ENCODE measurements around the gene TCOF1. TPM values are rescaled to one million over a fixed set of nuclear protein-coding genes. Genes with fewer than 3 reads are reported as not detected.
A peak's percentile ranks its signal among the peaks of the same experiment; 100 is the strongest.

Gene TCOF1
- total and polyA plus RNA-seq, 2 donors (not counting 1 experiment from before 2014, with no cell fraction given): 30.9 to 62.4 TPM

DNA sequence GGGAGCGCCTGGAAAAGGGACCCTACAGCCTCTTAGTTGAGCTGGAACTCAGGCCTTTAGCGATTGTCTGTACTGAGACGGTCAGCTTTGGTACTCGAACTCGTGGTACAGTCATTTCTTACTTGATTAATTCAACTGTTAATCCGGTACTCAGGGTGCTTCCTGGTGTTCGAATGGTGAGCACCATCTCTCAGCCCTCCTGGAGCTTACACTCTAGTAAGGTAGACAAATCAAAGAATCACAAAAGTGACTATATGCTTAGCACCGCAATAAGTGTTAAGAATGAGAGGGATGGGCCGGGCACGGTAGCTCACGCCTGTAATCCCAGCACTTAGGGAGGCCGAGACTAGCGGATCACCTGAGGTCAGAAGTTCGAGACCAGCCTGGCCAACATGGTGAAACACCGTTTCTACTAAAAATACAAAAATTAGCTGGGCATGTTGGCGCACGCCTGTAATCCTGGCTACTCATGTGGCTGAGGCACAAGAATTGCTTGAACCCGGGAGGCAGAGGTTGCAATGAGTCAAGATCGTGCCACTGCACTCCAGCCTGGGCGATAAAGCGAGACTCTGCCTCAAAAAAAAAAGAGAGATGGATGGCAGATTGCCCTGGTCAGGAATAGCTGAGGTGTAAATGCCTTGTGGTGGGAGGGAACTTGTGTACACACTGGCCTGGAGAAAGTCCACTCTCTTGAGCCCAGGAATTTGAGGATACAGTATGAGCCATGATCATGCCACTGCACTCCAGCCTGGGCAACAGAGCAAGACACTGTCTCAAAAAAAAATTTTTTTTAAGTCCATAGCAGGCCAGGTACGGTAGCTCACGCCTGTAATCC is 981 bp downstream of the TCOF1 start:
- Histone ChIP-seq H3K36me3 (replicated peaks in 1 of 2; ENCODE audit: control extremely low read depth in 1 of 2, control insufficient read depth in 1 of 2, extremely low read depth in 1 of 2, insufficient read depth in 2 of 2, low read length in 1 of 2) (peaks cover 0 to 30% of the 10 kb centered on the region in 2 experiments), H4K20me1 (ENCODE audit: control insufficient read depth, insufficient read depth, low read length, poor library complexity, severe bottlenecking) (peaks cover 50% of the 10 kb centered on the region), H3K27me3 (replicated peaks in 1 of 4; ENCODE audit: control extremely low read depth in 1 of 4, control insufficient read depth in 3 of 4, insufficient read depth in 4 of 4, low read length in 3 of 4) (no peaks in the 10 kb centered on the region), H3K9me3 (ENCODE audit: control extremely low read depth in 1 of 3, control insufficient read depth in 2 of 3, insufficient read depth in 1 of 3, low read length in 2 of 3) (no peaks in the 10 kb centered on the region), H2AFZ (ENCODE audit: insufficient read depth, low read depth, low read length, poor library complexity, severe bottlenecking) (peak overlapping the region; percentile 79), H3K4me2 (replicated peaks; ENCODE audit: low read depth, low read length, poor library complexity, severe bottlenecking) (peak overlapping the region; percentile 95), H3K4me1 (ENCODE audit: control insufficient read depth in 2 of 2, insufficient read depth in 2 of 2, low read length in 2 of 2) (peaks cover 37 to 58% of the 10 kb centered on the region in 2 donors), H3K79me2 (ENCODE audit: control insufficient read depth, insufficient read depth, low read length) (peaks cover 53% of the 10 kb centered on the region), H3K9ac (ENCODE audit: low read length) (peak overlapping the region; percentile 89), H3K4me3 (ENCODE audit: control extremely low read depth in 1 of 5, extremely low read depth in 1 of 5, insufficient read depth in 1 of 5, low read depth in 2 of 5, low read length in 4 of 5) (peak overlapping the region; percentile 53 to 77 (median 69)), H3K27ac (ENCODE audit: low read length in 2 of 2) (peak overlapping the region in 1 of 2 donors; percentile 68)
- 76% methylated on average over 20 of the region's 23 CpGs for WGBS (ENCODE audit: insufficient coverage)
- H3K4me3 Mint-ChIP-seq: peak overlapping the region; percentile 90
- DNase-seq: no peak
- H3K27ac Mint-ChIP-seq: peak overlapping the region; percentile 81
- H3K27me3 Mint-ChIP-seq: no peaks in the 10 kb centered on the region
- H3K4me1 Mint-ChIP-seq: peaks cover 54% of the 10 kb centered on the region
- CTCF ChIA-PET: interaction anchor here (1.0 to 1.2 kb wide), 2 partner anchors 41 to 52 kb away, joined by 3 read pairs; no protein-coding TSS in a partner anchor
- no peaks in the 10 kb centered on the region for H3K9me3 Mint-ChIP-seq (ENCODE audit: insufficient read depth)
- POLR2A ChIA-PET: interaction anchor here (1.1 to 1.2 kb wide), 4 partner anchors 52 to 128 kb away, joined by 3 to 5 read pairs (median 4); partner anchors contain the start of gene RPS14
- intact Hi-C loops (cut with micrococcal nuclease): loop anchor here (10.0 kb wide), 1 partner anchor 206 kb away; no protein-coding TSS in a partner anchor
- no peak for ATAC-seq (ENCODE audit: low read depth)
- TF ChIP-seq EZH2 (IDR thresholded peaks at IDR 0.05; ENCODE audit: borderline replicate concordance, insufficient read depth, low read depth, low read length, poor library complexity, severe bottlenecking): no peak
- TF ChIP-seq CTCF (IDR thresholded peaks at IDR 0.05): no peak

- no peak overlapping the region for H3K9ac ChIP-seq (ENCODE audit: low read length)
- ChIA-PET CTCF (interaction anchor here (1.7 kb wide), 1 partner anchor 75 kb away, joined by 3 read pairs; no protein-coding TSS in a partner anchor), POLR2A (interaction anchor here (0.5 kb wide), 1 partner anchor 97 kb away, joined by 12 read pairs; no protein-coding TSS in a partner anchor)
- no peak overlapping the region for H3K4me3 ChIP-seq (ENCODE audit: control extremely low read depth in 1 of 5, extremely low read depth in 1 of 5, insufficient read depth in 1 of 5, low read depth in 2 of 5, low read length in 4 of 5)
- Mint-ChIP-seq H3K27ac (peak overlapping the region; percentile 62), H3K4me3 (peak overlapping the region; percentile 14), H3K9me3 (ENCODE audit: insufficient read depth) (no peaks in the 10 kb centered on the region), H3K27me3 (no peaks in the 10 kb centered on the region), H3K4me1 (peaks cover 54% of the 10 kb centered on the region)
- TF ChIP-seq EZH2 (IDR thresholded peaks at IDR 0.05; ENCODE audit: borderline replicate concordance, insufficient read depth, low read depth, low read length, poor library complexity, severe bottlenecking): no peak
- no peak for TF ChIP-seq CTCF (IDR thresholded peaks at IDR 0.05)
- peaks cover 37 to 58% of the 10 kb centered on the region in 2 donors for H3K4me1 ChIP-seq (ENCODE audit: control insufficient read depth in 2 of 2, insufficient read depth in 2 of 2, low read length in 2 of 2)
- peak; percentile 46 for DNase-seq
- peaks cover 50% of the 10 kb centered on the region for H4K20me1 ChIP-seq (ENCODE audit: control insufficient read depth, insufficient read depth, low read length, poor library complexity, severe bottlenecking)
- peaks cover 0 to 57% of the 10 kb centered on the region in 2 experiments for H3K36me3 ChIP-seq (replicated peaks in 1 of 2; ENCODE audit: control extremely low read depth in 1 of 2, control insufficient read depth in 1 of 2, extremely low read depth in 1 of 2, insufficient read depth in 2 of 2, low read length in 1 of 2)
- H3K27ac ChIP-seq (ENCODE audit: low read length in 2 of 2): peak overlapping the region; percentile 9 to 40
- no peak for ATAC-seq (ENCODE audit: low read depth)
- no CpG with 5 or more reads among the region's 1 CpG for WGBS (ENCODE audit: insufficient coverage)
- intact Hi-C loops (cut with micrococcal nuclease): no loop called here
- H2AFZ ChIP-seq (ENCODE audit: insufficient read depth, low read depth, low read length, poor library complexity, severe bottlenecking): no peak overlapping the region
- peaks cover 70% of the 10 kb centered on the region for H3K79me2 ChIP-seq (ENCODE audit: control insufficient read depth, insufficient read depth, low read length)
- H3K4me2 ChIP-seq (replicated peaks; ENCODE audit: low read depth, low read length, poor library complexity, severe bottlenecking): peak overlapping the region; percentile 1
- no peaks in the 10 kb centered on the region for H3K9me3 ChIP-seq (ENCODE audit: control extremely low read depth in 1 of 3, control insufficient read depth in 2 of 3, insufficient read depth in 1 of 3, low read length in 2 of 3)
- H3K27me3 ChIP-seq (replicated peaks in 1 of 4; ENCODE audit: control extremely low read depth in 1 of 4, control insufficient read depth in 3 of 4, insufficient read depth in 4 of 4, low read length in 3 of 4): no peaks in the 10 kb centered on the region
These were observed 3.8 kb downstream of the TCOF1 start for GRCh38 chr5:150361301-150361700.
